BJ (cell line): Measurements from ENCODE around the gene CACNA2D4. TPM values are rescaled to one million over a fixed set of nuclear protein-coding genes. Genes with fewer than 3 reads are reported as not detected.

Experiments used
- CTCF ChIA-PET: fragments of 350-600 bp; formaldehyde crosslinking; extraction: SDS; loops from one replicate; lab custom pipeline; 2021; ENCODE audit warnings: antibody characterized with exemption, inconsistent platforms; lab: Yijun Ruan, JAX
- POLR2A ChIA-PET: fragments of 300-600 bp; sonication (Branson Sonifier 250); formaldehyde crosslinking; extraction: SDS; loops from one replicate; lab custom pipeline; 2021; ENCODE audit warnings: antibody characterized with exemption; lab: Charles Lee
- DNase-seq: peaks from one replicate; pipeline ENCODE4 v3.0.0-alpha.2; 2011; ENCODE audit warnings: low read depth
- H3K27me3 ChIP-seq: 2 replicates; pipeline ENCODE4 v1.6.0; 2011; ENCODE audit warnings: low read length; ENCODE audit not compliant: control insufficient read depth, insufficient read depth
- H3K36me3 ChIP-seq: 2 replicates; pipeline ENCODE4 v1.5.1; 2011; ENCODE audit warnings: low read length; ENCODE audit not compliant: control insufficient read depth, insufficient read depth
- H3K4me3 ChIP-seq: 2 replicates; pipeline ENCODE4 v1.5.1; 2011; ENCODE audit warnings: low read depth, mild to moderate bottlenecking, control low read depth, low read length
- polyA plus RNA-seq: library from polyadenylated mRNA; depleted of rRNA; stranded (reverse); fragments of >200 nt; gene quantifications from 2 replicates; pipeline ENCODE4 v1.2.3, GENCODE V29; 2011
- TF ChIP-seq, protein P1 (sequence below): IDR thresholded peaks from 2 replicates; pipeline ENCODE4 v1.5.1; 2011; ENCODE audit warnings: low read depth, mild to moderate bottlenecking, control low read depth, inconsistent platforms, low read length, moderate library complexity; ENCODE audit not compliant: insufficient read depth

CACNA2D4 gene
- polyA plus RNA-seq, 1 experiment = 0.39 TPM

DNA sequence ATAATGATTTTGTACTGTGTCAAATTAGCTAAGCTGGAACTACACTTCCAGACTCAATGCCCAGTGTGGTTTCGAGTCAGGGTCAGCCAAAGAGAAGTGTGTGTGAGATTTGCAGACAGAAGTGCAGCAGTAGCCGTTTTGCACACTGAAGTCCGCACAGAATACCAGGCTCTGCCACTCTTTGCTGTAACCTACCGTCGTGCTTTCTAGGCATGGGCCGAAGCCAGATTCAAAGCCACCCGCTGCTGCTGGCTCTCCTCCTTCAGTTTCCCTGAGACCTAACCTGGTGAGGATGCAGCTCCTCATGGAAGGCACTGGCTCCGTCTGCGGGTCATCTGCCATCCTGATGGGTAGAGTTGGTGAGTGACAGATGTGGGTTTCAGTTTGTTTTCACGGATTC lies 49.3 kb downstream of the CACNA2D4 start:
- ChIA-PET POLR2A (no interaction called here), CTCF (interaction anchor here (1.0 to 2.1 kb wide), 2 partner anchors 18 to 33 kb away, joined by 3 to 4 read pairs; no protein-coding TSS in a partner anchor)
- Histone ChIP-seq H3K4me3 (no peak overlapping the region), H3K27me3 (peaks cover 14% of the 10 kb centered on the region), H3K36me3 (no peaks in the 10 kb centered on the region)
- TF ChIP-seq, protein P1, sequence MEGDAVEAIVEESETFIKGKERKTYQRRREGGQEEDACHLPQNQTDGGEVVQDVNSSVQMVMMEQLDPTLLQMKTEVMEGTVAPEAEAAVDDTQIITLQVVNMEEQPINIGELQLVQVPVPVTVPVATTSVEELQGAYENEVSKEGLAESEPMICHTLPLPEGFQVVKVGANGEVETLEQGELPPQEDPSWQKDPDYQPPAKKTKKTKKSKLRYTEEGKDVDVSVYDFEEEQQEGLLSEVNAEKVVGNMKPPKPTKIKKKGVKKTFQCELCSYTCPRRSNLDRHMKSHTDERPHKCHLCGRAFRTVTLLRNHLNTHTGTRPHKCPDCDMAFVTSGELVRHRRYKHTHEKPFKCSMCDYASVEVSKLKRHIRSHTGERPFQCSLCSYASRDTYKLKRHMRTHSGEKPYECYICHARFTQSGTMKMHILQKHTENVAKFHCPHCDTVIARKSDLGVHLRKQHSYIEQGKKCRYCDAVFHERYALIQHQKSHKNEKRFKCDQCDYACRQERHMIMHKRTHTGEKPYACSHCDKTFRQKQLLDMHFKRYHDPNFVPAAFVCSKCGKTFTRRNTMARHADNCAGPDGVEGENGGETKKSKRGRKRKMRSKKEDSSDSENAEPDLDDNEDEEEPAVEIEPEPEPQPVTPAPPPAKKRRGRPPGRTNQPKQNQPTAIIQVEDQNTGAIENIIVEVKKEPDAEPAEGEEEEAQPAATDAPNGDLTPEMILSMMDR = no peak
- no peak for DNase-seq

DNA sequence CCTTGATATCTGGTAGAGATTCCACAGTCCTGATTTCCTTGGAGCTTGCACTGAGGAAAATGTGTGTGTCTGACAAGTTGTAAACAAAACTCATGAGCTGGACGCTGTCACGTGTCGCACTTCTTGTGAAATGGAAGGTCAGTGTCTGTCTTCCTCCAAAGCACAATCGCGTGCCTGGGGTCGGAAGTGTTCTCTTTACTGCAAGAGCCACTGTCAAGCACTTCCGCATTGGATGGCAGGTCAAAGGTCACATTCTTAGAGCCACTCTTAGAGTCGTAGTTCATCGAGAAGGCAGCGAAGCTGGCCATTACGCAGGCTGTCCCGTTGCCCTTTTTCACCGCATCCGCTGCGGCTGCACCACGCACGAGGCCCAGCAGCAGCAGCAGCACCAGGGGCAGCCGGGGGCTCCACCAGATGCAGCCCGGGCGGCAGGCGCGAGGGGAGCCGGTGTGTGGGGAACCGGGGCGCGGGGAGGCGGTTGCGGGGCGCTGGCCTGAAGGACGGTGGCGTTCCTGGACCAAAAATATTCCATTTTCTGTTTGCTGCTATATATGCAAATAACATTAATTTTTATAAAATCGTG lies 53.1 kb downstream of the CACNA2D4 start:
- no peak for DNase-seq
- Histone ChIP-seq H3K36me3 (no peaks in the 10 kb centered on the region), H3K4me3 (no peak overlapping the region), H3K27me3 (peaks cover 9% of the 10 kb centered on the region; the same call in 1 of the 2 replicates)
- TF ChIP-seq, protein P1 = no peak
- CTCF ChIA-PET = no interaction called here
- POLR2A ChIA-PET = no interaction called here

DNA sequence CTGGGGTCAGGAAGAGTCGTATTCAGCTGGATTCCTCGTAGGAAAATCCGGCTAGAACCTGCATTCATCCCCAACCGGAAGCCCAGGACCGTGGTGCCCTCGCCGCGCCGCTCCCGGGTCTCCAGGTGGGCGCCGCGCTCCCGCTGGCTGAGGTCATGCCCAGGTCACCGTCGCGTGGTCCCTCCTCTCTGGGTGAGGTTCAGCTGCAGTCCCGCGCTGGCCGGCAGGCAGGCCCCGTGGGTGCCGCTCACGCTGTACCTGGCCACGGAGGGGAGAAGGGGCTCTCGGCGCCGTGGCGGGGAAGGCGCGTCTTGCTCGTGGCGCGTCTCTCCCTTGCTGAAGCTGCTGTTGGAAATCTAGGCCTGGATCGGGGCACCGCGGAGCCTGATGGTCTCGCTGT lies 53.6 kb downstream of the CACNA2D4 start:
- Histone ChIP-seq H3K36me3 (no peaks in the 10 kb centered on the region), H3K4me3 (no peak overlapping the region), H3K27me3 (peaks cover 9% of the 10 kb centered on the region; the same call in 1 of the 2 replicates)
- no peak for DNase-seq
- ChIA-PET CTCF (no interaction called here), POLR2A (no interaction called here)
- TF ChIP-seq, protein P1 = no peak

DNA sequence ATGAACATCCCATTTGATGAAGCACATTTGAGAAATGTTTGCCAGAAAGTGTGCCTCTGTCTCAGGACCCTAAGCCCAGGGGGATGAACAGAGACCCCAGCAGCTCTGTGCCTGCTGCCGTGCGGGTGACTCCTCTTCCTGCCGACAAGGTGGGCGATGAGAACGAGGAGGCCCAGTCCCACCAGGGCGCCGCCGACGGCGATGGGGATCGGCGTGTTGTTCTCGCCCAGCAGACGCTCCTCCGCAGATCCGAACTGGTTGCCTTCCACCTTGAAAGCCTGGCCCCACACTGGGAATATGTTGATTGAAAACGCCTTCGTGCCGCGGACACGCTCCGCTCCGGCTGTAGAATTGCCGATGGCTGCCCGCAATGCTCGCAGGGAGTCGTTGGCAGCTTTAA lies 54.0 kb downstream of the CACNA2D4 start:
- no peak for DNase-seq
- Histone ChIP-seq H3K4me3 (no peak overlapping the region), H3K27me3 (peaks cover 9% of the 10 kb centered on the region; the same call in 1 of the 2 replicates), H3K36me3 (no peaks in the 10 kb centered on the region)
- TF ChIP-seq, protein P1 = no peak
- ChIA-PET CTCF (no interaction called here), POLR2A (no interaction called here)

DNA sequence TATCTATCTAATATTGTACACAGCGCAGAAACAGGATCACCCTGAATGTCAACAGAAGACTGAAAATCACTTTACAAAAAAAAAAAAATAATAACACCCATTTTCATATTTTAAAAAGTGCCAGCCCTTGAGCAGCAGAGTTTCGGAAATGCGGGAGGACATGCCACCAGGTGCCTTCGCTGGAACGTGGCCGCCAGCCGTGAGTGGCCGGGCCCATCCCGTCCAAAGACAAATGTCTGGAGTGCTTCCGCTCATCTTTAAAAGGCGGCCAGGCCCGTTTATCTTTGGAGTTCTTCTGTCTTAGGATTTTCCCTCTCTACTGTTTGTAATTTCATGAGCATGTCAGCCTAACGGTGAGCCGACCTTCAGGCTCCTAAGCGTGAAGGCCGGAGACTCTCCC lies 54.6 kb downstream of the CACNA2D4 start:
- Histone ChIP-seq H3K27me3 (peaks cover 5% of the 10 kb centered on the region; the same call in 1 of the 2 replicates), H3K36me3 (no peaks in the 10 kb centered on the region), H3K4me3 (no peak overlapping the region)
- TF ChIP-seq, protein P1 = no peak
- no peak for DNase-seq
- POLR2A ChIA-PET = no interaction called here
- CTCF ChIA-PET = no interaction called here
